Breast epithelium (tissue), 4 donors: ENCODE measurements around the gene PML. TPM values are rescaled to one million over a fixed set of nuclear protein-coding genes. Genes with fewer than 3 reads are reported as not detected.
A peak's percentile ranks its signal among the peaks of the same experiment; 100 is the strongest.

Experiments used
- DNase-seq, 2 donors: peaks; one replicate each; pipeline ENCODE4 v3.0.0-alpha.2; 2019; ENCODE audit warnings: low spot score in 2 of 2
- H3K27ac ChIP-seq, 2 donors: fragments of 200-600 bp; sonication (generic) in 1 of 2; one replicate each; pipeline ENCODE4 v1.5.1; 2016 to 2019; ENCODE audit warnings: mild to moderate bottlenecking in 1 of 2
- H3K27me3 ChIP-seq, 2 donors: fragments of 200-600 bp; sonication (generic) in 1 of 2; one replicate each; pipeline versions ENCODE4 v1.5.1 to v1.6.0; 2017 to 2019; ENCODE audit warnings: control low read depth in 1 of 2, mild to moderate bottlenecking in 1 of 2
- H3K36me3 ChIP-seq: fragments of 200-600 bp; one replicate; pipeline ENCODE4 v1.5.1; 2019
- H3K4me1 ChIP-seq, 2 donors: fragments of 200-600 bp; sonication (generic); one replicate each; pipeline ENCODE4 v1.5.1; 2016 to 2019; ENCODE audit warnings: control low read depth in 1 of 2
- H3K4me3 ChIP-seq, 3 donors: fragments of 200-600 bp; sonication (generic); 1 replicate in 2 of 3; 2 replicates in 1 of 3; pipeline ENCODE4 v1.5.1; 2016 to 2019; ENCODE audit warnings: mild to moderate bottlenecking in 3 of 3, moderate library complexity in 2 of 3
- H3K9me3 ChIP-seq, 2 donors: fragments of 200-600 bp; sonication (generic) in 1 of 2; one replicate each; pipeline ENCODE4 v1.5.1; 2016 to 2019; ENCODE audit warnings: control low read depth in 1 of 2
- CTCF ChIP-seq, 3 donors: fragments of 450-650 bp; IDR thresholded peaks; one replicate each; pipeline ENCODE4 v1.5.1; 2016 to 2017; ENCODE audit warnings: antibody characterized with exemption in 3 of 3, mild to moderate bottlenecking in 3 of 3, moderate library complexity in 3 of 3
- POLR2A ChIP-seq: fragments of 450-650 bp; IDR thresholded peaks from one replicate; pipeline ENCODE4 v1.6.1; 2016; ENCODE audit warnings: antibody characterized with exemption, mild to moderate bottlenecking, moderate library complexity
- POLR2AphosphoS5 ChIP-seq, 3 donors: sonication (generic); formaldehyde crosslinking; IDR thresholded peaks; one replicate each; pipeline ENCODE4 v1.6.1; 2017; ENCODE audit warnings: antibody characterized with exemption in 3 of 3
- intact Hi-C: fragments of 100-400 bp; cut with DNase I; formaldehyde crosslinking; loops from one replicate; pipeline ENCODE4 v1.15.1; 2023; ENCODE audit warnings: low total_unique reads
- total RNA-seq, 3 donors: library from RNA; depleted of rRNA; stranded (reverse); fragments of >200 nt; gene quantifications; one replicate each; pipeline ENCODE4 v1.1.0, GENCODE V29; 2016

The PML gene
- total RNA-seq, 3 donors from 2014 or later: 37.8 to 103 (median 49.8) TPM

GRCh38 chr15:73981761-73982221 is 12.7 kb upstream of the PML start:
- no peak for TF ChIP-seq POLR2A
- intact Hi-C loops: loop anchor here (5.0 kb wide), 1 partner anchor 896 kb away; no protein-coding TSS in a partner anchor
- peak overlapping the region in 1 of 3 donors; percentile 51 for H3K4me3 ChIP-seq
- no peaks in the 10 kb centered on the region for H3K36me3 ChIP-seq
- H3K4me1 ChIP-seq: peaks cover 24 to 31% of the 10 kb centered on the region in 2 donors
- H3K27ac ChIP-seq: peak overlapping the region; percentile 88 to 98
- DNase-seq: no peak
- no peaks in the 10 kb centered on the region for H3K9me3 ChIP-seq
- no peaks in the 10 kb centered on the region for H3K27me3 ChIP-seq

GRCh38 chr15:73982222-73982962 is 12.1 kb upstream of the PML start:
- H3K36me3 ChIP-seq: no peaks in the 10 kb centered on the region
- intact Hi-C loops: loop anchor here (5.0 kb wide), 1 partner anchor 895 kb away; no protein-coding TSS in a partner anchor
- H3K9me3 ChIP-seq: no peaks in the 10 kb centered on the region
- peaks cover 24 to 31% of the 10 kb centered on the region in 2 donors for H3K4me1 ChIP-seq
- no peaks in the 10 kb centered on the region for H3K27me3 ChIP-seq
- no peak for TF ChIP-seq POLR2A
- peak in 2 of 3 donors; percentile 45 to 62 for TF ChIP-seq POLR2AphosphoS5 (IDR thresholded peaks at IDR 0.05)
- no peak for TF ChIP-seq CTCF (IDR thresholded peaks at IDR 0.05)
- DNase-seq: peak in 1 of 2 donors; percentile 77
- peak overlapping the region; percentile 88 to 98 for H3K27ac ChIP-seq
- peak overlapping the region in 1 of 3 donors; percentile 51 for H3K4me3 ChIP-seq

GRCh38 chr15:73983211-73983727 is 11.2 kb upstream of the PML start:
- Histone ChIP-seq H3K27ac (peak overlapping the region; percentile 88 to 98), H3K9me3 (no peaks in the 10 kb centered on the region), H3K4me1 (peaks cover 24 to 36% of the 10 kb centered on the region in 2 donors), H3K4me3 (peak overlapping the region in 1 of 3 donors; percentile 51), H3K27me3 (no peaks in the 10 kb centered on the region), H3K36me3 (no peaks in the 10 kb centered on the region)
- DNase-seq: peak; percentile 82 to 84
- TF ChIP-seq CTCF (IDR thresholded peaks at IDR 0.05) (no peak), POLR2A (no peak), POLR2AphosphoS5 (IDR thresholded peaks at IDR 0.05) (peak in 1 of 3 donors; percentile 40)
- intact Hi-C loops: loop anchor here (5.0 kb wide), 1 partner anchor 894 kb away; no protein-coding TSS in a partner anchor

- peak overlapping the region; percentile 88 to 98 for H3K27ac ChIP-seq
- H3K4me3 ChIP-seq: no peak overlapping the region
- DNase-seq: no peak
- H3K36me3 ChIP-seq: no peaks in the 10 kb centered on the region
- intact Hi-C loops: loop anchor here (5.0 kb wide), 1 partner anchor 894 kb away; no protein-coding TSS in a partner anchor
- H3K27me3 ChIP-seq: no peaks in the 10 kb centered on the region
- no peaks in the 10 kb centered on the region for H3K9me3 ChIP-seq
- peaks cover 24 to 39% of the 10 kb centered on the region in 2 donors for H3K4me1 ChIP-seq
- TF ChIP-seq CTCF (IDR thresholded peaks at IDR 0.05) (no peak), POLR2A (no peak), POLR2AphosphoS5 (IDR thresholded peaks at IDR 0.05) (no peak)
These were observed 10.7 kb upstream of the PML start for GRCh38 chr15:73983773-73984172.

- DNase-seq: no peak
- no peaks in the 10 kb centered on the region for H3K27me3 ChIP-seq
- H3K36me3 ChIP-seq: no peaks in the 10 kb centered on the region
- no peaks in the 10 kb centered on the region for H3K9me3 ChIP-seq
- H3K4me1 ChIP-seq: peaks cover 24 to 39% of the 10 kb centered on the region in 2 donors
- peak overlapping the region; percentile 88 to 98 for H3K27ac ChIP-seq
- H3K4me3 ChIP-seq: no peak overlapping the region
- intact Hi-C loops: loop anchor here (5.0 kb wide), 1 partner anchor 893 kb away; no protein-coding TSS in a partner anchor
- no peak for TF ChIP-seq POLR2A
These were observed 10.1 kb upstream of the PML start for GRCh38 chr15:73984208-73984979.
